Fibroblast of skin of left quadriceps (primary cell): Measurements from ENCODE around the gene HORMAD1.
A peak's percentile ranks its signal among the peaks of the same experiment; 100 is the strongest.
"Not testable (repeated sequence)": the region's sequence is repeated elsewhere in the genome, so short reads cannot be mapped to it uniquely, and the experiment has no call there.

ENCODE experiments used
- DNase-seq, 2 experiments: peaks; one replicate each; pipeline ENCODE4 v3.0.0-alpha.2; 2013; ENCODE audit warnings: low read depth in 2 of 2

HORMAD1 gene

GRCh38 chr1:150696995-150697927, 23.4 kb downstream of the HORMAD1 start, which contains the start of gene GOLPH3L:
TSS of gene GOLPH3L (minus strand) at chr1:150697154. CDS start at chr1:150694838, 2,316 bp downstream.
- DNase-seq = peak; percentile 96 to 97

DNA sequence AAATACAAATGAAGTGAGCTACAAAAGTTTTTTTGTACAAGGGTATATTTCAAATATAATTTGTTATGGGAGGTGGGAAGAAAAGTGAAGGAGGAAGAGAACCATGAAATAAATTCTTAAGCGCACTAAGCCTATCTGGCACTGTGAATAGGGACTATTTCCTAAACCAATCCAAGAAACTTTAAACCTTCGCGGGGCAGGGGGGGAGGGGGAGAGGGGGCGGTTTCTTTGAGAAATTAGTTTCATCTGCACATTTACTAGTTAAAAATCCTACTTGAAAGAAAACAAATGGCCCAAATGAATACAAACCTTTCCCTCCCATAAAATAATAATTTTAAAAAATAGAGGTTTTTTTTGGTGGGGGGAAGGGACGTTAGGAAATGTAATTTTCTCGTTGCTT, 24.1 kb downstream of the HORMAD1 start:
- no peak for DNase-seq

GRCh38 chr1:150696162-150696561, 24.5 kb downstream of the HORMAD1 start:
- DNase-seq = no peak

DNA sequence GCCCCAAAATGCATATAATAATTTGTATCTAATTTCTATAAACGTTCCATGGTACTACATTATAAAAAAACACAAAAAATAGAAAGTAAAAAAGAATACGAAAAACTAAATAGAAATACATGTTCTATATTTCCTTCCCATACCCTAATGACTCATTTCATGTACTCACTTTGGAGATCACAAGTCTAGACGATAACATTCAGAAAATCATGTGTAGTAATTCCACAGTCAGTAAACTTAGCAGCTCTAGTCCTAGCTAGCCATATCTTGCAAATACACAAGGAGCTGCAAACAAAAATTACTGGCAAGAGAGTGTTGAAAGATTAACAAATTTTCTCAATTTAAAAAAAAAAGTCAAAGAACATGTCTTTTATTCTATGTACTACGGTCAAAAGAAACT, 25.1 kb downstream of the HORMAD1 start:
- no peak for DNase-seq

DNA sequence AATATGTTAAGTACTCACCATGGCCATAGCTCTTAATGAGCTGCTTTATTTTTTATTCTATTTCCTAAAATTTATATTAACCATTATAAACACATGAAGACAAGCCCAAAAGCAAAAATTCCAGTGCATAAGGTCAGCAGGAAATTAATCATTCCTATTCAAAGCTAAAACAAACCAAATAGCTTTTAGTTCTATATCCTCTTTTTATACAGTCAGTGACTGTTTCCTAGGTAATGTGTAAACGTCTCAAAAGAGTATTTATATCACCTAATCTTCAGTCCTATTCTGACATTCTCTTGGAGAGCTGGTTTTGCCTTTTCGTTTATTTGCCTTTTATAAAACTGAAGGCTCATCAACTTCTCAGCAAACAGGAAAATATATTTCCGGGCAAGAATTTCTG, 28.0 kb downstream of the HORMAD1 start:
- no peak for DNase-seq

GRCh38 chr1:150688763-150689162, 31.9 kb downstream of the HORMAD1 start:
- DNase-seq = no peak

DNA sequence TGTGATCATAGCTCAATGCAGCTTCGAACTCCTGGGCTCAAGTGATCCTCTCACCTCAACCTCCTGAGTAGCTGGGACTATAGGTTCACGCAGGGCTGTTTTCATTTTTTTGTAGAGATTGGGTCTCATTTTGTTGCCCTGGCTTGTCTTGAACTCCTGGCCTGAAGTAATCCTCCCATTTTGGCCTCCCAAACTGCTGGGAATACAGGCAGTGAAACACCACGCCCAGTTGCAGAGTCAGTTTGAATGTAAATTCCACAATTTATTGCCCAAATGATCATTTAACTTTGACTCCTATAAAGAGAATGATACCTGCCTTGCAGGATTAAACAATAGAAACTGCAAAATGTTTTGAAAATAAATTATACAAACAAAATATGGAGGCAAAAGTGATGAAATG, 34.4 kb downstream of the HORMAD1 start:
- no peak for DNase-seq

GRCh38 chr1:150683914-150684313, 36.8 kb downstream of the HORMAD1 start:
- DNase-seq = no peak

DNA sequence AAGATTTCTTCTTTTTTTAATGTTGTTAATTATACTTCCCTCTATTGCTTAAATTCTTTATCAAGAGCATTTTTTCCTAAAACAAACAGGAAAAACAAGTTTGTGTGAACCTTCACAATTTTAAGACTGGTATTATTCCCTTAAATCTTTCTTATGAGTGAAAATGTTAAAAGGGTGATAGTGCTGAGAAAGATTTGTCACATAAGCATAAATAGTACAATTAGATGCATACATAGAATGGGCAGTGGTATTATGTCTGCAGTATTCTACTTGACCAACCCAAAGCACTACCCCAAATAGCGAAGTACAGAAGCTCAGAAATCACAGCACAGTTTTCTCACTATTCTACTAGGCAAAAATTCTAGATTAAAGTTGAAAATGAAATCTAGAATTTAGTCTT, 41.7 kb downstream of the HORMAD1 start:
- no peak for DNase-seq

DNA sequence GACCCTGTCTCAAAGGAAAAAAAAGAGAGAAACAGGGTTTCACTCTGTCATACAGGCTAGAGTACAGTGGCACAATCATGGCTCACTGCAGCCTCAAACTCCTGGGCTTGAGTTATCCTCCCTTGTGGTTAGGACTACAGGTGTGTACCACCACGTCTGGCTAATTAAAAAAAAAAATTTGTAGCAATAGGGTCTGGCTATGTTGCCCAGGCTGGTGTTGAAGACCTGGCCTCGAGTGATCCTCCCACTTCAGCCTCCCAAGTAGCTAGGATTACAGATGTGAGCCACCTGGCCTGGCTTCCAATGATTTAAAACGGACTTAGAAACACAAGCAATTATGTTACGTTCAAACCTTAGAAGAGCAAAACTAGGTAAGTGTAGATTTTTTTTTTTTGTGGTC, 45.8 kb downstream of the HORMAD1 start:
- no peak for DNase-seq

DNA sequence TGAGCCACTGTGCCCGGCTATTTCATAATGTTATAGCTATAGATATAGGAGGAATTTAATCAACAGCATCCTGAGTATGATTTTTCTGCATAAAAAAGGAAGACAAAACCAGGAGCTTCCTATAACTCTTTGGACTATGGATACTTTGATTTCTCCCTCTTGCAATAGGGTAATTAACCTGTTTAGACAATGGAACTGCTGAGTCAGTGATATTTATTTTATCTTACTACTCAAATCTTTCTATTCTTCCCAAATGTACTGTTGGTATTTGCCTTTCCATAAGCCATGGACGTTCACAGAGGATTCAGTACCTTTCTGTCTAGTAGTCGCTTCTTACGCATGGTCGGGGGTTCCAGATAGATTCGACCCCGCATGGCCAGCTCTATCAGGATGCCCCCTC, 57.4 kb downstream of the HORMAD1 start:
- DNase-seq = no peak

DNA sequence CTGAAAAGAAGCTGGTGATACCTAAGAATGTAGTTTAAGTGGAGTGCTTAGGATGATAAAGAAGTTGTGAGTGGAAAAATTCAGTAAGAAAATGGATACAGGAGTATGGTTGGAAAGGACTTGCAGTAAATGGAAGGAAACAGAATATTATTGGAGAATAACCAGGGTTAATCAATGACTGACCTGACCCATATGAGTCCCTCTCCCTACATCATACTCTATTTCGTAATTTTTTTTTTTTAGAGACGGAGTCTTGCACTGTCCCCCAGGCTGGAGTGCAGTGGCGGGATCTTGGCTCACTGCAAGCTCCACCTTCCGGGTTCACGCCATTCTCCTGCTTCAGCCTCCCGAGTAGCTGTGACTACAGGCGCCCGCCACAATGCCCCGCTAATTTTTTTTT, 57.9 kb downstream of the HORMAD1 start:
- no peak for DNase-seq

GRCh38 chr1:150661156-150661555, 59.5 kb downstream of the HORMAD1 start:
- DNase-seq = no peak

- DNase-seq = no peak
These were observed 60.1 kb downstream of the HORMAD1 start for GRCh38 chr1:150660584-150660983.

- DNase-seq = not testable (repeated sequence)
These were observed 63.6 kb downstream of the HORMAD1 start for GRCh38 chr1:150657064-150657463.

DNA sequence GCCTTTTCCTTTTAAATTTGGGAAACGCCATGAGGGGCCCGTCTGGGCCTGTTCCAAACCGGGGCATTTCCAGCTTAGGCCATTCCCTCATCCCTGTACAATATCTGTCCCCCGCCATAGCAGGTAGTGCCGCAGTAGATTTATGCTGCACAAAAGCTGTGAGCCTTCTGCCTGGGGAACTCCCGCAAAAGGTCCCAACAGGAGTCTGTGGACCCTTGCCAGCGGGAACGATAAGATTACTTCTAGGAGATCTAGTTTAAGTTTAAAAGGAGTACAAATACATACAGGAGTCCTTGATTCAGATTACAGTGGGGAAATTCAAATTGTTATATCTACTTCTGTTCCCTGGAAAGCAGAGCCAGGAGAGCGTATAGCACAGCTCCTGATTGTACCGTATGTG, 66.1 kb downstream of the HORMAD1 start:
- not testable (repeated sequence) for DNase-seq

GRCh38 chr1:150650193-150650592, 70.5 kb downstream of the HORMAD1 start:
- DNase-seq = no peak

DNA sequence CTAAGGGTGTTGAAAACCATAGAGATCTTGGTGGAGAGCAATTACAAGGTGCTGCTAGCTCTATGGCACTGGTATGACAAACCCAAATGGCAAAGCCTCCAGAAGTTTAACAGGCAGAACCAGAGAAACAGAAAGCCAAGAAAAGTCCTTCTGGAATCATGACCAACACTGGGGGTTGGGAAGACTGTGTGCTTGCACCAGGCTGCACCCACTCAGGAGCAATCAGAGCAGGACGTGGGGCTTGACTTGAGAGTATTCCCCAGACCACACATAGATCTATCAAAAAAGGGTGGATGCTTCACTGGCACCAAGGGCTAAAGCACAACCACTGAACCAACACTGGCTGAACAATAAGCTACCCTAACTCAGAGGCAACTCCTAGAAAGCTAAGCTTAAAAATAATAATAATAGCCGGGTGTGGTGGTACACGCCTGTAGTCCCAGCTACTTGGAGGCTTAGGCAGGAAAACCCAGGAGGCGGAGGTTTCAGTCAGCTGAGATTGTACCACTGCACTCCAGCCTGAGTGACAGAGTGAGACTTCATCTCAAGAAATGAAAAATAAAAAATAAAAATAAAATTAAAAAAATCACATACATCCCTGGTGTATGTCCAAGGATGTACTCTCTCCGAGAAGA, 71.1 kb downstream of the HORMAD1 start:
- no peak for DNase-seq
